ENCODE measurements around the gene TARBP1. TPM values are rescaled to one million over a fixed set of nuclear protein-coding genes. Genes with fewer than 3 reads are reported as not detected.
A peak's percentile ranks its signal among the peaks of the same experiment; 100 is the strongest.

Gene TARBP1
- total RNA-seq, 1 experiment from 2014 or later: 70.9 TPM

DNA sequence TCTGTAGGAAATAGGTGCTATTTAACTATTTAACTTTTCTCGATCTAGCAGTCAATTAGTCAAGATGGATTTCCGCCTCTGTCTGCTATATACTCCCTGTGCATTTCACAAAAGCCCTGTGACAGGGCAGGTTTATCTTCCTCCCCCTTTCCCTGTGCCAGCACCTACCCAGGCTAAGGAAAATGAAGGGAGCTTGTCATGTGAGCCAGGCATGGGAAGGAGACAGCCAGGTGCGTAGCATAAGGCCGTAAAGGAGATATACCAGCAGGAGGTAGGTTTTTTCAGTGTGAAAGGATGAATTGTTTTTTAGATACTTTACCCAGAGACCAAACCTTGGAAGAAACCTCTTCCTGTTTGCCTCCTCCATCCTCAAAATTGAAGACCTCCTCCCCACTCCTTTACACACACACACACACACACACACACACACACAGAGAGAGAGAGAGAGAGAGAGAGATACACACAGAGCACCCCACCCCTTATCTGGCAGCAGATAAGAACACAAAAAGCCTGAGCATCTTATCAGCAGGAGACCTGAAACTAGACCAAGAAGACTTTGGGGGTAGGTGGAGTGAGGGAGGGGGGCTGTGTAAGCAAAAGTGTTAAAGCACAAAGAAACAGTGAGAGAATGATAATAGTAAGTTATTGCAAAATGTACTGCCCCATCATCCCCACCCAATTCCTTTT lies 12.0 kb upstream of the TARBP1 start:
- peak; percentile 20 for DNase-seq
- H2AFZ ChIP-seq (ENCODE audit: low read length): no peak overlapping the region
- H3K9me3 ChIP-seq (ENCODE audit: low read length): no peaks in the 10 kb centered on the region
- no peak overlapping the region for H3K9ac ChIP-seq (ENCODE audit: low read length)
- H3K4me3 ChIP-seq (ENCODE audit: low read length): no peak overlapping the region
- H3K36me3 ChIP-seq (ENCODE audit: insufficient read depth, low read length): no peaks in the 10 kb centered on the region
- no peak overlapping the region for H3K4me2 ChIP-seq (ENCODE audit: low read depth, low read length, poor library complexity, severe bottlenecking)
- H3K79me2 ChIP-seq (ENCODE audit: low read length): no peaks in the 10 kb centered on the region
- H3K27ac ChIP-seq (ENCODE audit: low read length): no peak overlapping the region
- H3K4me1 ChIP-seq (ENCODE audit: low read length): peaks cover 44% of the 10 kb centered on the region
- H4K20me1 ChIP-seq (ENCODE audit: insufficient read depth, low read depth, low read length): no peaks in the 10 kb centered on the region
- no peaks in the 10 kb centered on the region for H3K9me2 ChIP-seq (replicated peaks; ENCODE audit: insufficient read depth, low read length)
- no peaks in the 10 kb centered on the region for H3K27me3 ChIP-seq (ENCODE audit: low read length)

- no peaks in the 10 kb centered on the region for H4K20me1 ChIP-seq (ENCODE audit: insufficient read depth, low read depth, low read length)
- H2AFZ ChIP-seq (ENCODE audit: low read length): no peak overlapping the region
- H3K4me3 ChIP-seq (ENCODE audit: low read length): no peak overlapping the region
- H3K9ac ChIP-seq (ENCODE audit: low read length): no peak overlapping the region
- H3K36me3 ChIP-seq (ENCODE audit: insufficient read depth, low read length): no peaks in the 10 kb centered on the region
- no peaks in the 10 kb centered on the region for H3K27me3 ChIP-seq (ENCODE audit: low read length)
- H3K4me2 ChIP-seq (ENCODE audit: low read depth, low read length, poor library complexity, severe bottlenecking): no peak overlapping the region
- H3K9me2 ChIP-seq (replicated peaks; ENCODE audit: insufficient read depth, low read length): no peaks in the 10 kb centered on the region
- peaks cover 32% of the 10 kb centered on the region for H3K4me1 ChIP-seq (ENCODE audit: low read length)
- no peaks in the 10 kb centered on the region for H3K79me2 ChIP-seq (ENCODE audit: low read length)
- H3K27ac ChIP-seq (ENCODE audit: low read length): no peak overlapping the region
- H3K9me3 ChIP-seq (ENCODE audit: low read length): no peaks in the 10 kb centered on the region
- DNase-seq: no peak
Measured at GRCh38 chr1:234489698-234490077, 10.7 kb upstream of the TARBP1 start.

GRCh38 chr1:234489007-234489697 lies 10.2 kb upstream of the TARBP1 start:
- Histone ChIP-seq H3K36me3 (ENCODE audit: insufficient read depth, low read length) (no peaks in the 10 kb centered on the region), H3K9me2 (replicated peaks; ENCODE audit: insufficient read depth, low read length) (no peaks in the 10 kb centered on the region), H3K9me3 (ENCODE audit: low read length) (no peaks in the 10 kb centered on the region), H3K4me2 (ENCODE audit: low read depth, low read length, poor library complexity, severe bottlenecking) (peak overlapping the region; percentile 64), H2AFZ (ENCODE audit: low read length) (peak overlapping the region; percentile 57; the same call in 1 of the 2 replicates), H3K4me3 (ENCODE audit: low read length) (peak overlapping the region; percentile 47; the same call in 1 of the 2 replicates), H3K27me3 (ENCODE audit: low read length) (no peaks in the 10 kb centered on the region), H3K9ac (ENCODE audit: low read length) (peak overlapping the region; percentile 54), H4K20me1 (ENCODE audit: insufficient read depth, low read depth, low read length) (no peaks in the 10 kb centered on the region), H3K4me1 (ENCODE audit: low read length) (peaks cover 26% of the 10 kb centered on the region), H3K27ac (ENCODE audit: low read length) (no peak overlapping the region), H3K79me2 (ENCODE audit: low read length) (no peaks in the 10 kb centered on the region)
- DNase-seq: no peak

GRCh38 chr1:234488054-234489006 lies 9.4 kb upstream of the TARBP1 start:
- Histone ChIP-seq H3K79me2 (ENCODE audit: low read length) (no peaks in the 10 kb centered on the region), H3K9me3 (ENCODE audit: low read length) (no peaks in the 10 kb centered on the region), H3K27me3 (ENCODE audit: low read length) (no peaks in the 10 kb centered on the region), H3K4me1 (ENCODE audit: low read length) (peaks cover 25% of the 10 kb centered on the region), H2AFZ (ENCODE audit: low read length) (peak overlapping the region; percentile 57; the same call in 1 of the 2 replicates), H3K4me2 (ENCODE audit: low read depth, low read length, poor library complexity, severe bottlenecking) (peak overlapping the region; percentile 64), H4K20me1 (ENCODE audit: insufficient read depth, low read depth, low read length) (no peaks in the 10 kb centered on the region), H3K9ac (ENCODE audit: low read length) (peak overlapping the region; percentile 54), H3K9me2 (replicated peaks; ENCODE audit: insufficient read depth, low read length) (no peaks in the 10 kb centered on the region), H3K4me3 (ENCODE audit: low read length) (peak overlapping the region; percentile 47; the same call in 1 of the 2 replicates), H3K36me3 (ENCODE audit: insufficient read depth, low read length) (no peaks in the 10 kb centered on the region), H3K27ac (ENCODE audit: low read length) (no peak overlapping the region)
- peak; percentile 75 for DNase-seq

- no peaks in the 10 kb centered on the region for H3K9me2 ChIP-seq (replicated peaks; ENCODE audit: insufficient read depth, low read length)
- no peak overlapping the region for H3K27ac ChIP-seq (ENCODE audit: low read length)
- H3K9me3 ChIP-seq (ENCODE audit: low read length): no peaks in the 10 kb centered on the region
- no peaks in the 10 kb centered on the region for H4K20me1 ChIP-seq (ENCODE audit: insufficient read depth, low read depth, low read length)
- no peaks in the 10 kb centered on the region for H3K36me3 ChIP-seq (ENCODE audit: insufficient read depth, low read length)
- H2AFZ ChIP-seq (ENCODE audit: low read length): no peak overlapping the region
- no peak overlapping the region for H3K4me3 ChIP-seq (ENCODE audit: low read length)
- H3K4me1 ChIP-seq (ENCODE audit: low read length): peaks cover 25% of the 10 kb centered on the region
- H3K4me2 ChIP-seq (ENCODE audit: low read depth, low read length, poor library complexity, severe bottlenecking): no peak overlapping the region
- H3K27me3 ChIP-seq (ENCODE audit: low read length): no peaks in the 10 kb centered on the region
- H3K9ac ChIP-seq (ENCODE audit: low read length): no peak overlapping the region
- H3K79me2 ChIP-seq (ENCODE audit: low read length): no peaks in the 10 kb centered on the region
- DNase-seq: peak; percentile 70
Measured at GRCh38 chr1:234486858-234487840, 8.2 kb upstream of the TARBP1 start.

DNA sequence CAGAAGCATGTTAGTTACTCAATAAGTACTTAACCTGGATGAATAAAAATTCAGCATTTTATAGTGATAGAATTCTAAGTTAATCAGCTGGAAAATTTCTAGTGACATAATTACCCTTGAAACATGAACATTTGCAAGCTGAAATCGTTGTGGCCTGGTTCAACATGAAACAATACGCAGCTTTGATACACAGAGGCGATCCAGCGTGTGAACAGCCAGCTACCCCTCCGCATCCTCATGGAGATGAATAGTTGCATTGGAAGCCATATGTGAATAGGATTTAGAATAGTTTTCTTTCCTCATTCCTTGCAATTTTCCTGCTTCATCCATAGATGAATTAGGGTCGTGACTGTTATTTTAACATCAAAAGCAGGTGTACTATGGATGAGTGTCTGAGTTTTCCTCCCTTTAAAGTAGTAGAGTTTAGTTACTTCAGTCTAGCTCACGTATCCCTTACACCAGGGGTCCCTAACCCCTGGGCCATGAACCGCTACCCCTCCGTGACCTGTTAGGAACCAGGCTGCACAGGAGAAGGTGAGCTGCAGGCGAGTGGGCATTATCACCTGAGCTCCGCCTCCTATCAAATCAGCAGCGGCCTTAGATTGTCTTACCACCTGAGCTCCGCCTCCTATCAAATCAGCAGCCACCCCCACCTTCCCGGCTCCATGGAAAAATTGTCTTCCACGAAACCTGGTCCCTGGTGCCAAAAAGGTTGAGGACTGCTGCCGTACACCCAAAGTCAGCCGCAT lies 6.2 kb upstream of the TARBP1 start:
- Histone ChIP-seq H4K20me1 (ENCODE audit: insufficient read depth, low read depth, low read length) (no peaks in the 10 kb centered on the region), H2AFZ (ENCODE audit: low read length) (no peak overlapping the region), H3K27me3 (ENCODE audit: low read length) (no peaks in the 10 kb centered on the region), H3K9me3 (ENCODE audit: low read length) (no peaks in the 10 kb centered on the region), H3K9me2 (replicated peaks; ENCODE audit: insufficient read depth, low read length) (no peaks in the 10 kb centered on the region), H3K4me2 (ENCODE audit: low read depth, low read length, poor library complexity, severe bottlenecking) (no peak overlapping the region), H3K36me3 (ENCODE audit: insufficient read depth, low read length) (no peaks in the 10 kb centered on the region), H3K4me1 (ENCODE audit: low read length) (peaks cover 30% of the 10 kb centered on the region), H3K27ac (ENCODE audit: low read length) (no peak overlapping the region), H3K9ac (ENCODE audit: low read length) (no peak overlapping the region), H3K4me3 (ENCODE audit: low read length) (no peak overlapping the region), H3K79me2 (ENCODE audit: low read length) (no peaks in the 10 kb centered on the region)
- no peak for DNase-seq

DNA sequence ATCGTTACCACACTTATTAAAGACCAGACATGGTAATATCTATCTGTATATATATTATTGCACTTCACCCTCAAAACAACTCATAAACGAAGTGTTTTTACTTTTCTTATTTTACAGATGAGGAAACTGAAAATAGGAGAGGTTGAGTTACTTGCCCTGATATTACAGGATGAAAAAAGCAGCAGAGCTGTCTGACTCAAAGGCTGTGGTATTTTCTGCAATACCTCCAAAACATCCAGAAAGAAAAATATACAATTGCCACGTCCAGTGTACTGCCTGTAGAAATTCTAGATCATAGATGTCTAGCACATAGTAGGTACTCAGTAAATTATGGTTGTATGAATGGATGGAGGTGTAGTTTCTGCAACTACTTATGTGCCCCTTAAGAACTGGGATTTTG lies 5.2 kb upstream of the TARBP1 start:
- Histone ChIP-seq H4K20me1 (ENCODE audit: insufficient read depth, low read depth, low read length) (no peaks in the 10 kb centered on the region), H3K9me2 (replicated peaks; ENCODE audit: insufficient read depth, low read length) (no peaks in the 10 kb centered on the region), H3K4me2 (ENCODE audit: low read depth, low read length, poor library complexity, severe bottlenecking) (no peak overlapping the region), H2AFZ (ENCODE audit: low read length) (no peak overlapping the region), H3K4me3 (ENCODE audit: low read length) (no peak overlapping the region), H3K79me2 (ENCODE audit: low read length) (no peaks in the 10 kb centered on the region), H3K36me3 (ENCODE audit: insufficient read depth, low read length) (no peaks in the 10 kb centered on the region), H3K27me3 (ENCODE audit: low read length) (no peaks in the 10 kb centered on the region), H3K9ac (ENCODE audit: low read length) (no peak overlapping the region), H3K9me3 (ENCODE audit: low read length) (no peaks in the 10 kb centered on the region), H3K4me1 (ENCODE audit: low read length) (peaks cover 34% of the 10 kb centered on the region), H3K27ac (ENCODE audit: low read length) (no peak overlapping the region)
- no peak for DNase-seq
